GM19351 (cell line): ENCODE data around the gene SEMA4B.
"Not testable (repeated sequence)": the region's sequence is repeated elsewhere in the genome, so short reads cannot be mapped to it uniquely, and the experiment has no call there.

Experiments used
- ATAC-seq: cut with Tn5 transposase; IDR thresholded peaks from one replicate; pipeline ENCODE4 v1.9.1; 2021; ENCODE audit warnings: mild to moderate bottlenecking, moderate library complexity; ENCODE audit not compliant: unreplicated experiment

Gene SEMA4B

GRCh38 chr15:90178468-90179435 lies 22.4 kb upstream of the SEMA4B start:
- peak; percentile 72 for ATAC-seq

- ATAC-seq: no peak
These were observed 19.4 kb upstream of the SEMA4B start for GRCh38 chr15:90181776-90182175.

- peak; percentile 65 for ATAC-seq
These were observed 16.9 kb upstream of the SEMA4B start for GRCh38 chr15:90184119-90184785.

- peak; percentile 61 for ATAC-seq
These were observed 16.1 kb upstream of the SEMA4B start for GRCh38 chr15:90184786-90185704.

GRCh38 chr15:90187257-90187868 lies 13.8 kb upstream of the SEMA4B start:
- ATAC-seq: no peak

- ATAC-seq: not testable (repeated sequence)
These were observed 13.1 kb upstream of the SEMA4B start for GRCh38 chr15:90188065-90188464.

- no peak for ATAC-seq
These were observed 12.0 kb upstream of the SEMA4B start for GRCh38 chr15:90188914-90189748.

- no peak for ATAC-seq
These were observed 11.2 kb upstream of the SEMA4B start for GRCh38 chr15:90189781-90190467.

- peak; percentile 70 for ATAC-seq
These were observed 10.4 kb upstream of the SEMA4B start for GRCh38 chr15:90190606-90191343.

GRCh38 chr15:90191344-90191687 lies 9.8 kb upstream of the SEMA4B start:
- peak; percentile 19 for ATAC-seq

GRCh38 chr15:90191794-90192509 lies 9.2 kb upstream of the SEMA4B start:
- ATAC-seq: peak; percentile 48

- no peak for ATAC-seq
These were observed 8.0 kb upstream of the SEMA4B start for GRCh38 chr15:90192961-90193786.

GRCh38 chr15:90194655-90195054 lies 6.5 kb upstream of the SEMA4B start:
- ATAC-seq: no peak

- peak; percentile 28 for ATAC-seq
These were observed 498 bp upstream of the SEMA4B start for GRCh38 chr15:90200534-90201129.

- no peak for ATAC-seq
These were observed 830 bp downstream of the SEMA4B start for GRCh38 chr15:90201944-90202375.

GRCh38 chr15:90202929-90203328 lies 1.8 kb downstream of the SEMA4B start:
- no peak for ATAC-seq
